MCF 10A (cell line): ENCODE measurements around the gene PTPRU. TPM values are rescaled to one million over a fixed set of nuclear protein-coding genes. Genes with fewer than 3 reads are reported as not detected.
A peak's percentile ranks its signal among the peaks of the same experiment; 100 is the strongest.

Source experiments
- BruUV-seq: library from RNA; stranded (reverse); fragments of 400-500 nt; replicated peaks from 2 replicates; lab custom pipeline; 2021; lab: Mats Ljungman, UMichigan
- CTCF ChIA-PET: fragments of 300-600 bp; sonication (Branson Sonifier 250); formaldehyde crosslinking; extraction: SDS; loops from one replicate; lab custom pipeline; 2021; ENCODE audit warnings: antibody characterized with exemption, inconsistent platforms; lab: Yijun Ruan, JAX
- POLR2A ChIA-PET: fragments of 300-600, 350-650 bp; sonication (Branson Sonifier 250); formaldehyde crosslinking; extraction: SDS; loops from one replicate; lab custom pipeline; 2020; ENCODE audit warnings: antibody characterized with exemption, inconsistent platforms; lab: Yijun Ruan, JAX
- DNase-seq: peaks from one replicate; pipeline ENCODE4 v3.0.0-alpha.2; 2018; ENCODE audit not compliant: unreplicated experiment
- H3K27ac Mint-ChIP-seq: one replicate; pipeline ENCODE4 v1.8.0; 2022; ENCODE audit warnings: mild to moderate bottlenecking, low read depth, mixed read lengths; ENCODE audit not compliant: unreplicated experiment
- H3K27me3 Mint-ChIP-seq: one replicate; pipeline ENCODE4 v1.8.0; 2022; ENCODE audit warnings: mixed read lengths; ENCODE audit not compliant: insufficient read depth, unreplicated experiment
- H3K36me3 Mint-ChIP-seq: one replicate; pipeline ENCODE4 v1.8.0; 2022; ENCODE audit warnings: mild to moderate bottlenecking, moderate library complexity, mixed read lengths; ENCODE audit not compliant: insufficient read depth, unreplicated experiment
- H3K4me1 Mint-ChIP-seq: one replicate; pipeline ENCODE4 v1.8.0; 2022; ENCODE audit warnings: mixed read lengths; ENCODE audit not compliant: insufficient read depth, unreplicated experiment
- H3K4me3 Mint-ChIP-seq: one replicate; pipeline ENCODE4 v1.8.0; 2022; ENCODE audit warnings: mild to moderate bottlenecking, moderate library complexity, mixed read lengths; ENCODE audit not compliant: unreplicated experiment
- H3K9me3 Mint-ChIP-seq: one replicate; pipeline ENCODE4 v1.8.0; 2022; ENCODE audit warnings: mixed read lengths; ENCODE audit not compliant: unreplicated experiment
- intact Hi-C: fragments of 100-400 bp; cut with micrococcal nuclease; formaldehyde crosslinking; loops from 2 replicates; pipeline ENCODE4 v1.14.1; 2022
- total RNA-seq: library from RNA; stranded (reverse); gene quantifications from 2 replicates; pipeline ENCODE4 v1.2.3, GENCODE V29; 2022
- TF ChIP-seq, protein P1 (sequence below): fragments of 200-600 bp; IDR thresholded peaks from one replicate; pipeline ENCODE4 v1.8.0; 2022; ENCODE audit warnings: antibody characterized with exemption, mild to moderate bottlenecking; ENCODE audit not compliant: unreplicated experiment

PTPRU gene
- total RNA-seq, 1 experiment from 2014 or later = 24.1 TPM

- Mint-ChIP-seq H3K27ac (no peak overlapping the region), H3K4me3 (no peak overlapping the region), H3K9me3 (no peaks in the 10 kb centered on the region), H3K4me1 (no peaks in the 10 kb centered on the region), H3K36me3 (peaks cover 19% of the 10 kb centered on the region), H3K27me3 (no peaks in the 10 kb centered on the region)
- peak; percentile 40 for DNase-seq
- TF ChIP-seq, protein P1, sequence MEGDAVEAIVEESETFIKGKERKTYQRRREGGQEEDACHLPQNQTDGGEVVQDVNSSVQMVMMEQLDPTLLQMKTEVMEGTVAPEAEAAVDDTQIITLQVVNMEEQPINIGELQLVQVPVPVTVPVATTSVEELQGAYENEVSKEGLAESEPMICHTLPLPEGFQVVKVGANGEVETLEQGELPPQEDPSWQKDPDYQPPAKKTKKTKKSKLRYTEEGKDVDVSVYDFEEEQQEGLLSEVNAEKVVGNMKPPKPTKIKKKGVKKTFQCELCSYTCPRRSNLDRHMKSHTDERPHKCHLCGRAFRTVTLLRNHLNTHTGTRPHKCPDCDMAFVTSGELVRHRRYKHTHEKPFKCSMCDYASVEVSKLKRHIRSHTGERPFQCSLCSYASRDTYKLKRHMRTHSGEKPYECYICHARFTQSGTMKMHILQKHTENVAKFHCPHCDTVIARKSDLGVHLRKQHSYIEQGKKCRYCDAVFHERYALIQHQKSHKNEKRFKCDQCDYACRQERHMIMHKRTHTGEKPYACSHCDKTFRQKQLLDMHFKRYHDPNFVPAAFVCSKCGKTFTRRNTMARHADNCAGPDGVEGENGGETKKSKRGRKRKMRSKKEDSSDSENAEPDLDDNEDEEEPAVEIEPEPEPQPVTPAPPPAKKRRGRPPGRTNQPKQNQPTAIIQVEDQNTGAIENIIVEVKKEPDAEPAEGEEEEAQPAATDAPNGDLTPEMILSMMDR = no peak
- CTCF ChIA-PET = interaction anchor here (0.9 to 1.0 kb wide), 2 partner anchors 14 to 28 kb away, joined by 3 to 4 read pairs; no protein-coding TSS in a partner anchor
- POLR2A ChIA-PET = interaction anchor here (0.6 kb wide), 1 partner anchor 19 kb away, joined by 3 read pairs; no protein-coding TSS in a partner anchor
- BruUV-seq = no TSS peak
- intact Hi-C loops = no loop called here
Observed at GRCh38 chr1:29264773-29265389, 28.6 kb downstream of the PTPRU start.

GRCh38 chr1:29266912-29267311 is 30.6 kb downstream of the PTPRU start:
- ChIA-PET CTCF (interaction anchor here (0.5 to 1.4 kb wide), 2 partner anchors 842 to 1113 kb away, joined by 3 read pairs; no protein-coding TSS in a partner anchor), POLR2A (no interaction called here)
- Mint-ChIP-seq H3K27ac (no peak overlapping the region), H3K36me3 (peaks cover 16% of the 10 kb centered on the region), H3K4me3 (no peak overlapping the region), H3K27me3 (no peaks in the 10 kb centered on the region), H3K4me1 (peaks cover 14% of the 10 kb centered on the region), H3K9me3 (no peaks in the 10 kb centered on the region)
- intact Hi-C loops = no loop called here
- TF ChIP-seq, protein P1 = no peak
- no peak for DNase-seq
- no TSS peak for BruUV-seq

GRCh38 chr1:29267321-29268070 is 31.2 kb downstream of the PTPRU start:
- TF ChIP-seq, protein P1 = no peak
- CTCF ChIA-PET = interaction anchor here (1.4 kb wide), 1 partner anchor 1112 kb away, joined by 3 read pairs; no protein-coding TSS in a partner anchor
- no TSS peak for BruUV-seq
- peaks cover 18% of the 10 kb centered on the region for H3K36me3 Mint-ChIP-seq
- no peak overlapping the region for H3K27ac Mint-ChIP-seq
- POLR2A ChIA-PET = no interaction called here
- no peak overlapping the region for H3K4me3 Mint-ChIP-seq
- intact Hi-C loops = no loop called here
- H3K4me1 Mint-ChIP-seq = peaks cover 18% of the 10 kb centered on the region
- no peaks in the 10 kb centered on the region for H3K27me3 Mint-ChIP-seq
- H3K9me3 Mint-ChIP-seq = no peaks in the 10 kb centered on the region
- no peak for DNase-seq

DNA sequence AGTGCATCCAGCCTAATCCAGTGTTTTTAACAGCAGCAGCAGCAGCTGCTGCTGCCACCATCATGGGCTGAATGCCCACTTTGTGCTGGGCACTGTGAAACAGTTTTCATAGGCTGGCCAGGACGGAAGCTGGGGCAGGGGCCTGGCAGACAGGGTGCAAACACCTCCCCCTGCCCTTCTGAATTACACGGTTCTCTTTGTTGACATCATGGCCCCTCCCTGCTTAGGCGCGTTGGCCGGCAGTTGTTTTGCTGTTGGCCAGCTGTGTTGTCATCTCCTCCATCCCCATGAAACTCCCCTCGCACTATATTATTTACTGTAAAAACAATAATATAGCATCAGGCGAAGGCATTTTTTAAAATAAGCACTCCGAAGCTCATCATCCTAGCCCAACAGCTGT is 33.1 kb downstream of the PTPRU start:
- BruUV-seq = no TSS peak
- ChIA-PET POLR2A (interaction anchor here (1.3 kb wide), 1 partner anchor 30 kb away, joined by 4 read pairs; no protein-coding TSS in a partner anchor), CTCF (interaction anchor here (0.6 to 1.1 kb wide), 3 partner anchors 12 to 269 kb away, joined by 3 read pairs; no protein-coding TSS in a partner anchor)
- Mint-ChIP-seq H3K27me3 (no peaks in the 10 kb centered on the region), H3K4me3 (no peak overlapping the region), H3K9me3 (no peaks in the 10 kb centered on the region), H3K4me1 (peaks cover 18% of the 10 kb centered on the region), H3K36me3 (peaks cover 20% of the 10 kb centered on the region), H3K27ac (no peak overlapping the region)
- no peak for DNase-seq
- TF ChIP-seq, protein P1 = no peak
- intact Hi-C loops = no loop called here
